OCI-LY1 (cell line): ENCODE data around the gene TSPAN4.

ENCODE experiments used
- CTCF ChIP-seq: fragments of 200-600 bp; sonication (generic), shearing (Covaris generic); IDR thresholded peaks from 2 replicates; pipeline ENCODE4 v1.5.1; 2017; ENCODE audit warnings: mild to moderate bottlenecking, antibody characterized with exemption, low read length, moderate library complexity, mixed read lengths
- EZH2 ChIP-seq: fragments of 200-600 bp; sonication (generic), shearing (Covaris generic); IDR thresholded peaks from 2 replicates; pipeline ENCODE4 v1.8.0; 2017; ENCODE audit warnings: borderline replicate concordance, mixed run types, mild to moderate bottlenecking, antibody characterized with exemption, low read length, moderate library complexity, mixed read lengths

DNA sequence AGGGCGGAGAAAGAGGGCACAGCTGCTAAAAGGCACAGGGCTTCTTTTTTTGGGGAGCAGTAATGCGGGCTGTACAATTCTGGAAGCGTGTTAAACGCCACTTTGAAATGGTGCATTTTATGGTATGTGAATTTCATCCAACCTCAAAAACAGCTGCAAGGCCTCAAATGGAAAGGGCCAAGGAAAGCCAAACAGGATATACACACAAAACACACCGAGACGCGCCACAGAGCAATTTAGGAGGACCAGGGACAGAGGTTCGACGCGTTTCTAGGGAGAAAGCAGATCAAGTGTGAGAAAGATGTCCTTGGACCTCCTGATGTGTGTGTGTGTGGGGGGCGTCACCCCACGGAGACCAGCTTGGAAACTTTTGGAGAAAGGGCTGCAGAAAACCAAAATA, 31.1 kb downstream of the TSPAN4 start:
- no peak for TF ChIP-seq EZH2
- TF ChIP-seq CTCF = no peak
